ENCODE measurements around the gene SDR9C7.
"Not testable (repeated sequence)": the region's sequence is repeated elsewhere in the genome, so short reads cannot be mapped to it uniquely, and the experiment has no call there.

The SDR9C7 gene

GRCh38 chr12:56928262-56928661, 5.9 kb downstream of the SDR9C7 start:
- in situ Hi-C loops (cut with HindIII; ENCODE audit: low pct_ligation_motif_present, low pct_unique_long_range_greater_than_20kb, low sequenced_read_pairs): loop anchor here (10.0 kb wide), 1 partner anchor 63 kb away; no protein-coding TSS in a partner anchor
- DNase-seq: no peak

DNA sequence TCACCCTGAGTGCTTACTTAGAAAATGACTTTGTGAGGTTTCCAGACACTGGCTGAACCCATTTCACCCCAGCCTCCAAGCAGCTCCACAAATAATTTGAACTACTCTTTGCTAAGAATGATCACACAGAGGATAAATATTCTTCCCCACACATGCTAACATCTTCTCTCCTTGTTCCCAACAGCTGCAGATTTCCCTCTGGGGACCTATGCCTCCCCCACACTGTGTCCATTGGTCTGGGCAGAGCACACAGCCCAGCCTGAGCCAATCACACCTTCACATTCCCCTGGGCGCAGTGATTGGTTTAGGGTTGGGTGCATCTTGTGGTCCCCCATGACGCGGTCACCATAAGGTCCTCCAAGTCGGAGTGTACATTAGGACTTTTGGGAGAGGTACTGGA, 6.9 kb downstream of the SDR9C7 start:
- DNase-seq: no peak
- in situ Hi-C loops (cut with HindIII; ENCODE audit: low pct_ligation_motif_present, low pct_unique_long_range_greater_than_20kb, low sequenced_read_pairs): loop anchor here (10.0 kb wide), 1 partner anchor 62 kb away; no protein-coding TSS in a partner anchor

DNA sequence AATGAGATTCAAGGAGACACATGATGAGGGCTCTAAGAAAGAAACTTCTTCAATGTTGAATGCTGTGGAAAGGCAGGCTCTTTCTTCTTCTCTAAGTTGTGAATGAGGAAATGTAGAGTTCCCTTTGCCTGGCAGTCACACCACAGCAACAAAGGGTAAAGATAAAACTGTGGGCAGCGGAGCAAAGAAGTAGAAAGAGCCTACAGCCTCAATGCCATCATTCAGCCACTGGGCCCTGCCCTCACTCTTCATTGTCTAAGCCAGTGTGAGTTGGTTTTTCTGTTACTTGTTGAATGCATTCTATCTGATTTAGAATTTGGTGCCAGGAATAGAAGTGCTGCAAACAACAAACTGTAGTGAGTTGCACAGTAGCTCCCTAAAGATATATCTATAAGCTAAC, 12.2 kb downstream of the SDR9C7 start:
- no peak for DNase-seq
- in situ Hi-C loops (cut with HindIII; ENCODE audit: low pct_ligation_motif_present, low pct_unique_long_range_greater_than_20kb, low sequenced_read_pairs): loop anchor here (10.0 kb wide), 1 partner anchor 57 kb away; no protein-coding TSS in a partner anchor

DNA sequence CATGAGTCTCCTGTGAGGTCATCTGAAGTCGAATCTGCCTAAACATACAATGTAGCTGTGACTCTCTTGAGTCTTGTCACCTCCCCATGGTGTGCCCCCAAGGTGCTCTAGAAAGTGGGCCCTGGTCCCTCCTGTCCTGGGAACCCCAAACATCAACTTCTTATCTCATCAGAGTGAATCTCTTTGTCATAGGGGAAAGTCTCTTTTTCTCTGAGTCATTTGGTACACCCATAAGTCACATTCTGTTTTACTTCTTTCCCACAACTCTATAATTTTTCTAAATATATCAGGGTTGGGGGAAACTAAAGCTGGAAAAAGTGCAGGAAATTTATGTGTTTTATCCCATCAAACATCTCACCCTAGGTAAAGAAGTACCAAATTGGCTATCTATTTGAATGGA, 12.9 kb downstream of the SDR9C7 start:
- in situ Hi-C loops (cut with HindIII; ENCODE audit: low pct_ligation_motif_present, low pct_unique_long_range_greater_than_20kb, low sequenced_read_pairs): loop anchor here (10.0 kb wide), 1 partner anchor 57 kb away; no protein-coding TSS in a partner anchor
- DNase-seq: no peak

GRCh38 chr12:56918139-56918538, 16.1 kb downstream of the SDR9C7 start:
- in situ Hi-C loops (cut with HindIII; ENCODE audit: low pct_ligation_motif_present, low pct_unique_long_range_greater_than_20kb, low sequenced_read_pairs): not testable (repeated sequence)

GRCh38 chr12:56916996-56917333, 17.2 kb downstream of the SDR9C7 start:
- in situ Hi-C loops (cut with HindIII; ENCODE audit: low pct_ligation_motif_present, low pct_unique_long_range_greater_than_20kb, low sequenced_read_pairs): no loop called here
- DNase-seq: no peak

More at GRCh38 chr12:56918139-56918538, 16.1 kb downstream of the SDR9C7 start:
- not testable (repeated sequence) for DNase-seq

DNA sequence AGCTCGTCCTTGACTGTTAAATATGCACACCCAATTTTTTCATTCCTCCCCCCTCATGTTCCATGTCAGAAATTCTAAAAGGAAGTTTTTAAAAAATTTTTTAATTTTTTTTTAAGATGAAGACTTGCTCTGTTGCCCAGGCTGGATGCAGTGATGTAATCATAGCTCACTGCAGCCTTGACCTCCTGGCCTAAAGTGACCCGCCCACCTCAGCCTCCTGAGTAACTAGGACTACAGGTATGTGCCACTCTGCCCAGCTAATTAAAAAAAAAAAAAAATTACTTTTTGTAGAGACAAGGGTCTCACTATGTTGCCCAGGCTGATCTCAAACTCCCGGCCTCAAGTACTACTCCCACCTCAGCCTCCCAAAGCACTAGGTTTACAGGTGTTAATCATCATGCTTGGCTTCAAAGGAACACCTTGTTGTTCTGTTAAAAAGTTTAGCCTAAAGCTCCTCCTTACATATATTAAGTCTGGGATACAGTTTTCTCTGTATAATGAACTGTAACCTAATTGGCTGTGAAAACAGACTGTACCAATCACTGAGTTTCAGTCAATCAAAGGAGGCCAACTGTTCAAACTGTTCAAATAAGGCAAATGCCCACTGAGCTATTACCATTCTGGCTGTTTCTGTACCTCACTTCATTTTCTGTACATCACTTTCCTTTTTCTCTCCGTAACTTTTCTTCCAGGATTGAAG, 17.8 kb downstream of the SDR9C7 start:
- in situ Hi-C loops (cut with HindIII; ENCODE audit: low pct_ligation_motif_present, low pct_unique_long_range_greater_than_20kb, low sequenced_read_pairs): no loop called here
- DNase-seq: no peak

GRCh38 chr12:56914724-56915123, 19.5 kb downstream of the SDR9C7 start:
- in situ Hi-C loops (cut with HindIII; ENCODE audit: low pct_ligation_motif_present, low pct_unique_long_range_greater_than_20kb, low sequenced_read_pairs): no loop called here
- no peak for DNase-seq

DNA sequence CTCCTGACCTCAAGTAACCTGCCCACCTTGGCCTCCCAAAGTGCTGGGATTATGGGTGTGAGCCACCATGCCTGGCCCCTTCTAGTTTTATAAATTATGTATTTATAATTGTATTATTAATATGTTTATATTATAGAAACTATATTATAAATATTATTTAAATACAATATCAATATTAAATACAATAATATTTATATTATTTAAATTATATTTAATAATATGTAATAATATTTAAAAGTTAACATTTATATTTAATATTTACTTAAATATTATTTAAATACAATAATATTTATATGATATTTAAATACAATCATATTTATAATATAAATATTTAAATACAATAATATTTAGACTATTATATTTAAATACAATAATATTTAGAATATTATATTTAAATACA, 20.0 kb downstream of the SDR9C7 start:
- DNase-seq: no peak
- in situ Hi-C loops (cut with HindIII; ENCODE audit: low pct_ligation_motif_present, low pct_unique_long_range_greater_than_20kb, low sequenced_read_pairs): no loop called here

GRCh38 chr12:56909403-56909802, 24.8 kb downstream of the SDR9C7 start:
- DNase-seq; in situ Hi-C loops (cut with HindIII; ENCODE audit: low pct_ligation_motif_present, low pct_unique_long_range_greater_than_20kb, low sequenced_read_pairs): not testable (repeated sequence)

- in situ Hi-C loops (cut with HindIII; ENCODE audit: low pct_ligation_motif_present, low pct_unique_long_range_greater_than_20kb, low sequenced_read_pairs): no loop called here
- no peak for DNase-seq
Measured at GRCh38 chr12:56908136-56908535, 26.1 kb downstream of the SDR9C7 start.

DNA sequence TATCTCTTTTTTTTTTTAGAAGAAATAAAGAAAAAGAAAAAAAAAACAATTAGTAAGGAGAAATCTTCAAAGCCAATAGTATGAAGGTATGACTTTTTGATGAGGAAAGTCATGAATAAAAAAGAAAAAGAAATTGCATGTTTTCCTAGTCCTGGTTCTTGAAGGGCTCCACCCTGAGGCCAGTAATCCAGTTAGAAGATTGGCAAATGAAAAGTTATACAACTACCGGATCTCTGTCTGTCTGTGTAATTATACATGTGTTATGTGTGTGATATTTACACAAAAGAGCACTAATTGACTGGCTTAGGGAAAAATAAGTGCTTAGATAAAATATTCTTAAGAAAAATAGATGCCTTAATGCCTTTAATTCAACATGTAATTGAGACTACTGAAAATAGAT, 28.4 kb downstream of the SDR9C7 start:
- no peak for DNase-seq
- in situ Hi-C loops (cut with HindIII; ENCODE audit: low pct_ligation_motif_present, low pct_unique_long_range_greater_than_20kb, low sequenced_read_pairs): no loop called here

DNA sequence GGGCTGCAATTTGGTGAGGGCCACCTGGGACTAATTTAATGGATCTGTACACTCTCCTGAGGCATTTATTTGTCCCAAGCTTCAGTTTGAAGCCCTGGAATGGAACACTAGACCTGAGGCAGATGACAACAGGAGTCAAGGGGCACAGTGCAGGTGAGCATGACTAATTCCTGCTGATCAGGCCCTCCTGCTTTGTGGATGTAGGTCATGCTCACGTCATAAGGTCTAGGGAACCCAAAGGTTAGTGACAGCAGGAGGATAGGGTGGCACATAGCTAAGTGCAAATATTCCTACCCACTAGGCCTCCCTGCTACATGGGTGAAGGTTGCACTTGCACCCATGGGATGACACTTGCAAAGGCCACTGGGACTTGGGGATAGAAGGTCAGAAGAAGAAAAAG, 30.8 kb downstream of the SDR9C7 start:
- no peak for DNase-seq
- in situ Hi-C loops (cut with HindIII; ENCODE audit: low pct_ligation_motif_present, low pct_unique_long_range_greater_than_20kb, low sequenced_read_pairs): no loop called here

DNA sequence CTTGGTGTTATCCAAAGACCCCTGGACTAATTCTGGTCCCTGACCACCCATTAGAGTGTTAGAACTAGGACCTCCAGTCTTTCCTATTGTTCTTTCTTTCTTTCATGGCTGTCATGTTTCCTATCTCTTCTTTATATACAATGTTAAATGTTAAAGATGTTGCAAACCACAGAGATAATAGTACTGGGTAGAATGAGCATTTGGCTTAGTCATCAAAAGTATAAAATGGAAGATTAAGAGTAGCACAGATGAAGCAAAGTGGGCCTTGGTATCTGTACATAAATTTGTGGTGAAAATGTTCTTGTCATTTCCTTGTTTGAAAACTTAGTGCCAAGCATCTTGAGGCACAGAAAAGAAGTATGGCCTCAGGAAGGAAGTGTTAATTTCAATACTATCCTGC, 32.9 kb downstream of the SDR9C7 start:
- DNase-seq; in situ Hi-C loops (cut with HindIII; ENCODE audit: low pct_ligation_motif_present, low pct_unique_long_range_greater_than_20kb, low sequenced_read_pairs): not testable (repeated sequence)

- in situ Hi-C loops (cut with HindIII; ENCODE audit: low pct_ligation_motif_present, low pct_unique_long_range_greater_than_20kb, low sequenced_read_pairs): no loop called here
- no peak for DNase-seq
Measured at GRCh38 chr12:56900583-56900982, 33.6 kb downstream of the SDR9C7 start.

- DNase-seq: no peak
- in situ Hi-C loops (cut with HindIII; ENCODE audit: low pct_ligation_motif_present, low pct_unique_long_range_greater_than_20kb, low sequenced_read_pairs): no loop called here
Measured at GRCh38 chr12:56898938-56899337, 35.3 kb downstream of the SDR9C7 start.

- DNase-seq: no peak
- in situ Hi-C loops (cut with HindIII; ENCODE audit: low pct_ligation_motif_present, low pct_unique_long_range_greater_than_20kb, low sequenced_read_pairs): no loop called here
Measured at GRCh38 chr12:56897844-56898361, 36.3 kb downstream of the SDR9C7 start.

DNA sequence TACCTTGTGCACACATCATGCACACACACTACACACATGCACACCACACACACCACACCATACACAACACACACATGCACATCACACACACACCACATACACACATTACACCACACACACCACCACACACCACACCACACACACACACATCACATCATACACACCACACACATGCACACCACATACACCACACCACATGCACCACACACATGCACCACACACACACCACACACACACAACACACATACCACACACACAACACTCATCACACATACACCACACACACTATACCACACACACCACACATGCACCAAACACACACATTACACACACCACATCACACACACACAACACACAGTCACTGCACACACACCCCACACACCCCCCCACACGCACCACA, 38.1 kb downstream of the SDR9C7 start:
- in situ Hi-C loops (cut with HindIII; ENCODE audit: low pct_ligation_motif_present, low pct_unique_long_range_greater_than_20kb, low sequenced_read_pairs): no loop called here
- no peak for DNase-seq

DNA sequence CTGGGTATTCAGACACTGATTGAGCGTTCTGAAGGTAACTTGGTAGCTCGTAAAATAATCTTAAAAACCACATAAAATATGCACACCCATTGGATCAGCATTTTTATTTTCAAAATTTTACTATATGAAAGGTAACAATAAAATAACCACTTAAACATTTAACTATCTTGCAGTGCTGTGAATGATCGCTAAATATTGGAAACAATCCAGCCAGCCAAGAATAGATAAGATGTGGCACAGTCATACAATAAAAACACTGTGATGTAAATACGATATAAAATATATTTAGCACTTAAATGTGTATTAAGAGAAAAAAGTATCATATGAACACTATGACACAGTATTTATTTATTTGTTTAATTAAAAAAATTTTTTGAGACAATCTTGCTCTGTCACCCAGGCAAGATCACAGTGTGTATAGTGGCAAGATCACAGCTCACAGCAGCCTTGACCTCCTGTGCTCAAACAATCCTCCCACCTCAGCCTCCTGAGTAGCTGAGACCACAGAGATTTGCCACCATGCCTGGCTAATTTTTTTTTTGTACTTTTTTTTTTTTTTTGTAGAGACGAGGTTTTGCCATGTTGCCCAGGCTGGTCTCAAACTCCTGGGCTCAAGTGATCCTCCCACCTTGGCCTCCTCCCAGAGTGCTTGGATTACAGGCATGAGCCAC, 39.4 kb downstream of the SDR9C7 start:
- in situ Hi-C loops (cut with HindIII; ENCODE audit: low pct_ligation_motif_present, low pct_unique_long_range_greater_than_20kb, low sequenced_read_pairs): no loop called here
- DNase-seq: no peak

GRCh38 chr12:56891885-56892284, 42.3 kb downstream of the SDR9C7 start:
- DNase-seq; in situ Hi-C loops (cut with HindIII; ENCODE audit: low pct_ligation_motif_present, low pct_unique_long_range_greater_than_20kb, low sequenced_read_pairs): not testable (repeated sequence)

All from ACHN (cell line).